DND-41 (cell line): ENCODE data around the gene SRPX.

ENCODE experiments used
- CTCF ChIP-seq: IDR thresholded peaks from 2 replicates; pipeline ENCODE4 v1.5.1; 2012; ENCODE audit warnings: borderline replicate concordance, low read length, moderate library complexity, mild to moderate bottlenecking; ENCODE audit not compliant: poor library complexity, severe bottlenecking; ENCODE audit errors: extremely low read depth
- EZH2 ChIP-seq: IDR thresholded peaks from 3 replicates; pipeline ENCODE4 v1.6.1; 2012; ENCODE audit warnings: borderline replicate concordance, low read depth, mild to moderate bottlenecking, moderate library complexity, low read length, inconsistent platforms; ENCODE audit not compliant: severe bottlenecking

DNA sequence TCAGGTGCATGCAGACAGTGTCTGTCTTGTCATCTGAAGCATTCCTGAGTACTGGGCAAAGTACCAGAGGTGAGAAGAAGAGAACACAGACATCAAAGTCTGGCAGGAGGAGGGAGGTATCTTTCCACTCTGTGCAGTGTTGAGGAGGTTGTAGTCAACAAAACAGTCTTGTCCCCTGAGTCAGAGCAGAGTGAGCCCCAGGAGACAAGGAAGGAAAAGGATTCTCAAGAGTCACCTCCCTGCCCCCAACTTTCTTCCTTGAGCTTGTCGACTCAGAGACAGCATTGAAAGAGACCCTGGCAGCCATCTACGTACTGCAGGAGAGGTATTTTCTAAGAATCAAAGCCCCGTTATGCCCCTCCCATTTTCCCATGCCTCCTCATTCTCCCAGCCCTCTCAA, 4.4 kb upstream of the SRPX start:
- TF ChIP-seq EZH2: no peak
- no peak for TF ChIP-seq CTCF
